ENCODE data around the gene POLG. TPM values are rescaled to one million over a fixed set of nuclear protein-coding genes. Genes with fewer than 3 reads are reported as not detected.

Gene POLG
- polyA plus RNA-seq, 3 donors = 46.7 to 55.7 (median 54.2) TPM

DNA sequence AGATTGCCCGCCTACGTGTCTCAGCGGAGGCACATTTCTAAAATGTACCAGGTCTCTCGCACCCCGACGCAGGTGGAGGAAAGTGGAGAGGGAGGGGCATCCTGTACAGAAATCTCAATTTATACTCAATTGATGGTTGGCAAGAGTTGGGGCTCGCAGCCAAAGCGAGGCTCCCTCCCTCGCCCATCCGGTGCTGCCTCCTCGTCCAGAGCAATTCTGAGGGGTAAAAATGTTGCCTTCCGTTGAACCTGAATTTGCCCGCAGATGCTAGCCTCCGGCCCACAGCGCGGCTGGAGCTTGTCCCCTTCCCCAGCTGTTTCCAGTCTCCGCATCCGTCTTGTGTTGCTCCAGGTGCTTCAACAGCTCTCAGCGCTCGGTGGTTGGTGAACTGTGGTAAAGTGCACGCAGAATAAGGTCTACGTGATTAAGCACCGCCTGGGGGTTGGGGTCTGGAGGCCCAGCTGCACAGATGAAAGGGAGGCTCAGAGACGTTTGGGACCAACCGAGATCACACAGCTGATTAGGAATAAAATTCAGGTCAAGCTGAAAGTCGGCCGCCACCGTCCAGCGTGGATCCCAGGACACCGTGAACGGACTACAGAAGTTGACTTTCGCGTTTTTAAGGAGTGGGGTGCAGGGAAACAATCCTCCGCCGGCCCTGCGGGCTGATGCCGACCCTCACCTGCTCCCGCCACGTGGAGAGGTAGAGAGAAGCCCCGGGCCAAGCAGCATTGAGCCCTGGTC lies 846 bp upstream of the POLG start:
- DNase-seq (ENCODE audit: extremely low read depth in 1 of 11, low read depth in 9 of 11, low spot score in 4 of 11) = peak in 10 of 11 donors; percentile 37 to 57 (median 47)

DNA sequence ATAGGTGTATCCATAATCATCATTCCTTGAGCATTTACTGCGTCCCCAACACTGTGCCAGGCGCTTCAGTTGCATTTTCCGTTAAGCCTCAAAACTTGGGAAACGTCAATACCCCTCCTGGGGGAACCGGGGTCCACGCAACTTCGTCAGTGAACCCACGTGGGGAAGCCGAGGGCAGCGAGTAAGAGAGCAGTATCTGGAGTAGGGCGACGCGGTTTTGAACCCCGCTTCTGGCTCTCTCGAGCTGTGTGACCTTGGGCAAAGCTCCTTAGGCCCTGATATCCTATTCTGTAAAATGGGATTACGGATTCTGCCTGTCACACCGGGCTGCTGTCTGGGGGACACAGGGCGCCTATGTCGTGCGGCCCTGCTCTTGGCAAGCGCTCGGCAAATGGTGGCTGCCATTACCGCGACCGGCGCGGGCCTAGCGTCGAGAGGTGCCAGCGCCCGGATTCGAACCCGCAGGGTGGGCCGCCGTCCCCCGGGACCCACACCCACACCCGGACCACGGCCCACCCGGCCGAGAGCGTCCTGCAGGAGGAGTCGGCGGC lies 590 bp downstream of the POLG start:
- no peak for DNase-seq (ENCODE audit: extremely low read depth in 1 of 11, low read depth in 9 of 11, low spot score in 4 of 11)

DNA sequence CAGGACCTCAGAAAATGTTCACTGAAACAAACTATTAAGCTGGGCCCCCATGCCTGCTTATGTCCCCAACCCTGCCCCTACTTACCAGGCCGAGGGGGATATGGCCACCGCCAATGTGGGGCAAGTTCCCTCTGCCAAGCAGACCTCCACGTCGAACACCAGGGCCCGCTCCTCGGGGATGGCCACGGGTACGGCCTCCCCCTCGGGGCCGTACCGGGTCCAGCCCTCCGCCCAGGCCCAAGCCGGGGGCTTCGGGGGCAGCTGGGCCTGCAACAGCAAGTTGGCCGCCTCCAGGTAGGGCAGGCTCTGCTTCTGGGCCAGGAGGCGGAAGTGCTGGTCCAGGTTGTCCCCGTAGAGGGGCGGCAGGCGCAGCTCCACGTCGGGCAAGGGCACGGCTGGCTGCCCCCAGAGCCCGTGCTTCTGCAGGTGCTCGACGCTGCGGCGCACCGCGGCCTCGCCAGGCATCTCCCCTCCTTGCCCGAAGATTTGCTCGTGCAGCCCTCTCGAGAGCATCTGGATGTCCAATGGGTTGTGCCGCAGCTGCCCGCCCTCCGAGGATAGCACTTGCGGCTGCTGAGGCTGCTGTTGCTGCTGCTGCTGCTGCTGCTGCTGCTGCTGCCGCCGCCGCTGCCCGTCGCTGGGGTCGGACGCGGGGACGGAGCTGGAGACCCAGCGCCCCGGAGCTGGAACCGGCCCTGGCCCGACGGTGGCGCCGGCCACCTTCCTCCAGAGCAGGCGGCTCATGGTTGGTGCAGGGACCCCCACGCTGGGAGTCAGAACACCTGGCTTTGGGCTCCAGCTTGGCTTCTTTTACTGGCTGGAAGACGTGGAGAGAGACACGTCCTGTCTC lies 1.4 kb downstream of the POLG start:
- DNase-seq (ENCODE audit: extremely low read depth in 1 of 11, low read depth in 9 of 11, low spot score in 4 of 11) = no peak

DNA sequence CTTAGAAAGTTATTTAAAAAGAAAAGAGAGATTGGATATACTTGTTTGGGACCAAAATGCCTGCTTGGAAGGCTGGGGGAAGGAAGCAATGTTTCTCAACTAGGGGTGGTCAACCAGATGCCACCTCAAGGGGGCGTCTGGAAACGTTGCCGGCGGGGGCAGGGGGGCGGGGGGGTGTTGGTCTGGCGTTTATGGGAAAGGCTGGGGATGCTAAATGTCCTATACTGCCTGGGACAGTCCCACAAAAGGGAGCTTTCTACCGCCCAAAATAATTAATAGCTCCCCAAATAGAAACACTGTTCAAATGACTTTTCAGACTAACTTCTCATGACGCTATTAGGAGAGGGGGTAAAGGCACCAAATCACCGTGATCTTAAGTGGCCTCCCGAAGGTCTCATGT lies 2.2 kb downstream of the POLG start:
- DNase-seq (ENCODE audit: extremely low read depth in 1 of 11, low read depth in 9 of 11, low spot score in 4 of 11) = no peak

DNA sequence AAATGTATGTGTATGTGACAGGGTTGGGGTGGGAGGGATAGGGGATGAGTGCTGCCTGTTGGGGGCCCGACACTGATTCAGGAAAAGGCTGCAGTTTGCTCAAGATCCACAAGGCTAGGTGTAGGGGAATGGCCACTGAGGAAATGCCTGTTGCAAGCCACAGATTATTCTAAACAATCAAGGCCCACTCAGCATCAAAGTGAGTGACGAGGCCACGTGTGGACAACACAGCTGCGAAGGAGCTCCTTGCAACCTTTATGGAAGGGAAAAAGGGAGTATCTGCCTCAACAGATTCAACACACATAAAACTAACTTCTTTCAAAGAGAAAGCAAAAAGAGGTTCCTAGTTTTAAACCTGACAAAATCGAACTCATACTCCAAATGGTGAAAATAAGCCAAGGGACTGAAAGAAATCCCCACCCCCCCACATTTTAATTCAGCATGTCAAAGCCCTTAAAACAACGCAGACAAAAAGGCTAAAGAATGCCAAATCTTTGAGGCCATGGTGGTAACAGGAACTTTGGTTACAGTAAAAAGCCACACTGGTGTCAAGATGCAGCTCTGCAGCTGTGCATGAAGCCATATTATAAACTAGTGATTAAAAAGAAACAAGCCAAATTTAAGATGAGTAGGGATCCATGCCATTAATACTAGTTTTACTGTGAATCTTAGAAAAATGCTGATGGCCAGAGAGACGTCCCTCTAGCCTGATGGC lies 3.6 kb downstream of the POLG start:
- no peak for DNase-seq (ENCODE audit: extremely low read depth in 1 of 11, low read depth in 9 of 11, low spot score in 4 of 11)

DNA sequence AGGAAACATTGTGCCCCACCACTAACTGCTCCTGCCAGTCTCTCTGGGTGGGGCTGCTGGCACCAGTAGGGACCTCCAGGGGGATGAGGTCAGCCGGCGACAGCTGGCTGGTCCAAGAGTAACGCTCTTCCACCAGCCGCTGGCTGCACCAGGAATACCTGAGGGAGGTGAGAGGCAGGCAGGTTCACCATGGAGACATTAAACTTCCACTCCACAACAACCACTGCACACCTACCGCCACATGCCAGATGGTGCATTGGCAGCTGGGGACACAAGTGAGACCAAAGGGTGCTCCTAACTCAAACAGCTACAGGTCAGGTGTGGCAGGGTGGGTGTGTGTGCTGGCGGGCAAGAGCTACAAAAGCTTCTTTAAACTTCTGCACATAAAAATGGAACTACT lies 4.5 kb downstream of the POLG start:
- no peak for DNase-seq (ENCODE audit: extremely low read depth in 1 of 11, low read depth in 9 of 11, low spot score in 4 of 11)

DNA sequence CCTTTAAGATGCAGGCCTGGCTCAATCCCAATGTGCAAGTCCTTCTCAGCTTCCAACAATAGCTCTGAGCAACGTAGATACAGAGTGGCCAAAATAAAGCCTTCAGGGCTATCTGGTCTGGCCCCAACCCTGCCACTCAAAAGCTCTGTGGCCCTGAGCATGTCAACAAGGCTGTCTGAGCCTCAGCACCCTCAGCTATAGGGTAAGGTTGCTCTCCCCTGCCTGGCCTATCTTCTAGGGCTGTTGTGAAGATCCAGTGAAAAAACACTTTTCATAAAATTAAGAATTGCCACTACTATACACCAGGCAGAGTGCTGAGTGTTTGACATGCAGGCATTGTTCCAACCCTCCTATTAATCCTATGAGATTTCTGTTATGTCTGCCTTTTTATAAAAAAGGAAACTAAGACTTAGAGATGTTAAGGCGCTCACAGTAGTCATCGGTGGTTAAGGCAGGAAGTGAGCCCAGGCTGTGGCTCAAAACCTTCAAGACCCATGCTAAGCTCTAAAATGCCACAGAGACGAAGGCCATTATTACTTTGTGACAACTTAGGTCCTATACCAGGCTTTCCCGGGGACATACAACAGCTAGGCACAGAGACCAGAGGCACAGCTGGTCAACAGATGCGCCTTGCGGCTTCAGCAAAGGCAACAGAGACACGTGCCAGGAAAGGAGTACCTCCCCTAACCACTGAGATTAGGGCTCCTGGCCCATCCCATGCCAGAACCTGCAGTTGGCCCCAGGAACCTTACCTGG lies 5.1 kb downstream of the POLG start:
- no peak for DNase-seq (ENCODE audit: extremely low read depth in 1 of 11, low read depth in 9 of 11, low spot score in 4 of 11)

DNA sequence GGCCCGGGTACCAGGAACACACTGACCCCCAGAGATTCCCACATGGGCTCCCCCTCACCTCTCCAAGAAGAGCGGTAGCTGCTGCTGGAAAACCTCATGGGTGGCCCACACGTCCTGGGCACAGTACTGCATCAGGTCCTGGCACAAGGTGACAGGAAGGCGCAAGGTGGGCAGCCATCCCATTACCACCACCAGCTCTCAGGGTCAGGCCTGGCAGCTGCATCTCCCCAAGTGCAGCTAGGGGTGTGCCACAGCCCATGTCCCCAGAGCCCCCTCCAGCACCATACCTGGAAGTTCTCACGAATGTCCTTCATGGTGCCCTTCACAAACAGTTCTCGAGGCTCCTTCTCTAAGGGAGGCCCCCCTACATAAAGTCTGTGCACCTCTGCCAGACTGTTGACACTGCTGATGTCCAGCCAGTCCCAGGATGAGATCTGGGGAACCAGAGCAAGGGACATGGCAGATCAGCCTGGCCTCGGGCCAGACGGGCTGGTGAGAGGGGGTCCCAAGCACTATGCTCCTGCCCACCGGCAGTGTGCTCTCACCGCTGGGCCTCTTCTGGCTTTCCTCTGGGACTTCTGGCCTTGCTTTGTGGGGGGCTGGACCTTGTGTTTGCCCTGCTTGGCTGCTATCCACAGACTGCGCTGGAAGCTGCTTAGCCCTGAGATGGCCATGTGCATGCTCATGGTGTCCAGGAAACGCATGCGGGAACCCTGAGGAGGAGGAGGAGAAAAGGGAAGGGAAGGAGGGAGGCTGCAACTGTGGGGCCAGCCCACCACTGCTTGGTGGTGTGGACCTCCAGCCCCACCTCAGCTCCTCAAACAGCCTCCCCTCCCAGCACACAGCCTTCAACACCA lies 6.0 kb downstream of the POLG start:
- no peak for DNase-seq (ENCODE audit: extremely low read depth in 1 of 11, low read depth in 9 of 11, low spot score in 4 of 11)

DNA sequence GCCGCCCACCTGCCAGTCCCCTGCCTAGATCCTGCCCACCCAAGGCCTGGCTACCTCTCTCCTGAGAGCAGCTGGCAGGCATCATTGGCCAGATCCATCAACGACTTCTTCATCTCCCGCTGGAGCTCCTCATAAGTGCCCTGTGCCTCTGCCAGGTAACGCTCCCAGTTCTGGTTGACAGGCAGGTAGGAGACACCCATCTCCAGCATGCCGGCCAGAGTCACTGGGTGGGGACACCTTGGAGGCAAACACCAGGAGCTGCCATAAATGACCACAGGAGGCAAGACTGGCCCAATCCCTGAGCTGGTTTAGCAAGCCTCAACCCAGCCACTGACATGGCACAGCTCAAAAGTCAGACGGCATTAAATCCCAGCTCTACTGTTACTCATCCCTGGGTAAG lies 7.5 kb downstream of the POLG start:
- no peak for DNase-seq (ENCODE audit: extremely low read depth in 1 of 11, low read depth in 9 of 11, low spot score in 4 of 11)

DNA sequence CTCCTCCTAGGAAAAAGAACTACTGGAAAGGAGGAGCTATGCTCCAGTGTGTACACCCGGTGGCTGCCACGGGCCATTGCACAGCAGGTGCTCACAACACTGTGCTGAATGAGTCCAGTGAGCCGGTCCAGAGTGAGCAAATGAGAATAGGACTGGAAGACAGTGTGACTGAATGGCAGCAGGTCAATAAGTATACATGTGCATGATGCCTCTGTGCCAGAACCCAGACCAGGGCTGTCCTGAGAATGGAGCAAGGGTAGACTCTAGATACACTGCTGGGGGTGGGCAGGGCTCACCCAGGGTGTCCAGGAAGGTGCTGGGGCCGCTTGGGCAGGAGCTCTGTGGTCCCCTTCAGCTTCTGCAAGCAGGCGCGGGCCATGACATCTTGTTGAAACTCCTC lies 8.3 kb downstream of the POLG start:
- DNase-seq (ENCODE audit: extremely low read depth in 1 of 11, low read depth in 9 of 11, low spot score in 4 of 11) = no peak

DNA sequence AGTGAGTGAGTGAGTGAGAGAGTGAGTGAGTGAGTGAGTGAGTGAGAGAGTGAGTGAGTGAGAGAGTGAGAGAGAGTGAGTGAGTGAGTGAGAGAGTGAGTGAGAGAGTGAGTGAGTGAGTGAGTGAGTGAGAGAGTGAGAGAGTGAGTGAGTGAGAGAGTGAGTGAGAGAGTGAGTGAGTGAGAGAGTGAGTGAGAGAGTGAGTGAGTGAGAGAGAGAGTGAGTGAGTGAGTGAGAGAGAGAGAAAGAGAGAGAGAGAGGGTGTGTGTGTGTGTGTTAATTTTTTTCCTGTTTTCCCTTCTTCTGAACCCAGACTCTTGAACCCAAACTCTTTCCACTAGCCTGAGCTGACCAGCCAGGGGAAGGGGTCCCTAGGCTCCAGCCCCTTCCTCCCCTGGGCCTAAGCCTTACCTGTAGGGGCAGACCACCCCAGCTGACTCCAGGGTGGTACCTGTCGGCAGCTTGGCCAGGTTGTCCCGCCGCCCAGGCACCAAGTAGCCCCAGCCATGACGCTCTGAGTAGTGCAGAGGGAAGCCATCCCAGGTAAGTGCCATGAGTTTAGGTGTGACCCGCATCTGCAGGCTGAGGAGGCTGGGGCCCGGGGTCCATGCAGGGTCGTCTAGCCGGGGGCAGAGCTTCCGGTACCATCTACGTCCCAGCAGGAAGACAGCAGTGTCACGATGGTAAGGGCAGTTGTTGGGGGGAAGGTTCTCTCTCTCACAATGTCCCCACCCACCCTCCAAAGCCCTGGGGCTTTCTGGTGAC lies 9.4 kb downstream of the POLG start:
- DNase-seq (ENCODE audit: extremely low read depth in 1 of 11, low read depth in 9 of 11, low spot score in 4 of 11) = no peak

DNA sequence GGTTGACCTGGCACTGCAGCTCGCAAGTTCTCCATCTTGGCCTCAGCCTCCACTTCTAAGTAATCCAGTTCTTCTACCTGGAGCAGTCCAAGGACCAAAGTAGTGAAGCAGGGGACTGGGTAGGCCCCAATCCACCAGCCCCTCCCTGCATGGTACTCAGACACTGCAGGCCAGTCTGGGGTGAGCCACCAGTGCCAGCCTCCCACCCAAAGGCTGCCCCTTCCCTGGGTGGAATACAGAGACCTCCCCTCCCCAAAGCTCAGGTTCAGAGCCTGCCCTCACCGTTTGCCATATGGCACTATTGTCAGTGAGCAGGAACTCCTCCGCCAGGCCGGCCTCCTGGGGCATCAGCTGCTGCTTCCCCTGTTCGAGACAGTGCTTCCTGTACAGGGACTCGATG lies 10.8 kb downstream of the POLG start:
- no peak for DNase-seq (ENCODE audit: extremely low read depth in 1 of 11, low read depth in 9 of 11, low spot score in 4 of 11)

DNA sequence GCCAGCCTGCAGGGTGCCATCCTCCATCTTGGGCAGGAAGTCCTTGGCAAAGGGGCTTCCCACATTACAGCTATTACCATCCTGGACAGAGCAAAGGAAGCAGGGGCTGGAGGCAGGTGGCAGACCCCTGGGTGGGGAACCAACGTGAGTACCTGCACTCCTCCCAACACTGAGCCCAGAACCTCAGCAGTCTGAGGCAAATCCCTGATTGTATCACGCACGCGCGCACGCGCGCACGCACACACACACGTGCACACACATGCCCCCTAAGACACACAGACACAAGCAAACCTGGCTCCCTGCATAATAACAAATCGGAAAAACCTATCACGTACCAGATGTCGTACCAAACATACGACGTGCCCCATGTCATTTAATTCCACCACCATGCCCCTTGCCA lies 11.8 kb downstream of the POLG start:
- no peak for DNase-seq (ENCODE audit: extremely low read depth in 1 of 11, low read depth in 9 of 11, low spot score in 4 of 11)

DNA sequence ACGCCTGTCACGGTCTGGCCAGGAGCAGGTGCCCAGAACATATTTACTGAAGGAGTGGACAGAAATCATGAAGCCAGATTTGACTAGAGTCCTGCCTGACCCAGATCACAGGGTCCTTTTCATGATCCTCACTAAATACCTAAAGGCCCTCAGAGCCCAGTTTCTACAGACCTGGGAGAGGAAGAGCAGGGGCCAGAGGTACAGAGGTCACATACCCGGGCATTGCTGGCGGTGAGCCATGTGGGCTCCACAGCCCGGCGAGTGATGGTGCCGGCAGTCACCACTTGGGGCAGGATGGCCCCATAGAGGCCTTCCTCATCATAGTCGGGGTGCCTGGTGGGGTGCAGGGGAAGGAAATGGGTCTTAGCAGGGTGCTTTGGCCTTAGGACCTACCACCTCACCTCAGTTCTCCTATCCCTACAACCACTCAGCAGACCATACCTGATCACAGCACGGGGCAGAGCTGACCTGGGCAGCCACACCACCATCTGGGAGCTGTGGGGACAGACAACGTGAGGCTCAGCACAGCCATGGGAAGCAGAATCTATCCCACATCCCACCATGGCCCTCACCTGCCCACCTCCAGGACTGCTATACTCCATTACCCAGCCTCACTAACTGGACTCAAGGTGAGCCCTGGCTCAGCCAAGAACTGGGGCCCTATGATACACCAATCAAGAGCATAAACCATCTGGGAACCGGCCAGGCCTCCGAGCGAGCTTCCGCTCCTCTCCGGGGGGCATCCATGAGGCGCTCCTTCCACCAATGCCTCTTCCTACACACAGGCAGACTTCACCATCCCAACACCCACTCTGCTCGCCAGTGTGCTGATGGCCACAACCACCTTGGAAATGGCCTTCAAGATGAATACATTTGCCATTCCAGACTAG lies 12.9 kb downstream of the POLG start:
- DNase-seq (ENCODE audit: extremely low read depth in 1 of 11, low read depth in 9 of 11, low spot score in 4 of 11) = no peak

DNA sequence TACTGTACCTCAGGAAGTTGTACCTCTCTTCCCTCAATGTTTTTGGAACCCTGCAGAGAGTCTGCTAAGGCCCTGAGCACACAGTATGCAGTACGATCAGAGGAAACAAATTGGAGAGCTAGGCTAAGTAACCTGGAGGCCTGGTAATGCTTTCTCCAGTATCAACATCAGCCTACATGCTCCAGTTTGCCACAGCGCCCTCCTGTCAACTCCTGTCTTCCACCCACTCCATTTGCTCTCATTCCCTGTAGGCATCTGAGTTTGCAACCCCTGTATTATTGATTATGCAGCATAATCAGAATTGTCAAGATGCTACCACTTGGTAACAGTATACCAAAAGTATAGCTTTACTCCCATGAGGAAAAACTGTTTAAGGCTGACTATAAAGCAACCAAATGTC lies 14.4 kb downstream of the POLG start:
- no peak for DNase-seq (ENCODE audit: extremely low read depth in 1 of 11, low read depth in 9 of 11, low spot score in 4 of 11)

DNA sequence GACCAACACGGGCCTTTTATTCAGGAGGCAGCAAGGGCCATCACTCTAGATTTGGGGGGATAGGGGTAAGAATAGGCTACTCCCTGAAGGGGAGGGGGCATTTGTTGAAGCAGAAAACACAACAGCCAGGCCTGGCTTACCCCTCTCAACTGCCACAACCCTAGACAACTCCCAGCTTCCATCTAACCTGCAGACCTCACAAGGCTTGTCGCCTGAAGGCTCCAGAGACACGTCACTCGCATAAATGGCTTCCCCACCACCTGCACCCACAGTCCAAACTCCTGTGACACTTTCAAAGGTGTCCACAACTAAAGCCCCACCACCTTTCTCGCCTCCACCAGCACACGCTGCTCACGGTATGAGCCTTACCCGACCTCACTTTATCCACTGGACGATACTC lies 14.9 kb downstream of the POLG start:
- no peak for DNase-seq (ENCODE audit: extremely low read depth in 1 of 11, low read depth in 9 of 11, low spot score in 4 of 11)
